Loucy (cell line): ENCODE results near the gene STX5.

ENCODE experiments used
- EZH2phosphoT487 ChIP-seq: fragments of 200-600 bp; IDR thresholded peaks from 2 replicates; pipeline ENCODE4 v1.6.1; 2018; ENCODE audit warnings: antibody characterized with exemption, mild to moderate bottlenecking, moderate library complexity, borderline replicate concordance
- TF ChIP-seq, protein P1 (sequence below): fragments of 200-600 bp; sonication (generic); conservative IDR thresholded peaks from 2 replicates; pipeline ENCODE4 v1.5.1; 2014; ENCODE audit warnings: mild to moderate bottlenecking, antibody characterized with exemption, low read length

DNA sequence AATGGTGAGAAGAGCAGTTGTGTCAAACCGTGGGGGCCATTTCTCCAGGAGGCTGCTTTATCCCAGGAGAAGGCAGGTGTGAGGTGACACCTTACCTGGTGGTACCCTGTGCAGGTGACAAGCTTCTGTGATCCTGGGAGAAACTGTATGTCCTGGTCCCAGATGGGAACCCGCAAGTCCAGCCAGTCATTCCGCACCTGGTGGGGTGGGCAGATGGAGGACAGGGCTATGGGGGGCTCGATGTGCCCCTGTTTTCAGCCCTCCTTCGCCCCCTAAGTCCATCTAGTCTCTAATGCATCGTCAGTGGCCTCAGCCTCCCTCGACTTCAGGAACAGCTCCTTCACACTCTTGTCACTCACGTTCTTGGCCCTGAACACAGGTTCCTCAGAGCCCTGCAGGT lies 3.5 kb upstream of the STX5 start:
- TF ChIP-seq, protein P1, sequence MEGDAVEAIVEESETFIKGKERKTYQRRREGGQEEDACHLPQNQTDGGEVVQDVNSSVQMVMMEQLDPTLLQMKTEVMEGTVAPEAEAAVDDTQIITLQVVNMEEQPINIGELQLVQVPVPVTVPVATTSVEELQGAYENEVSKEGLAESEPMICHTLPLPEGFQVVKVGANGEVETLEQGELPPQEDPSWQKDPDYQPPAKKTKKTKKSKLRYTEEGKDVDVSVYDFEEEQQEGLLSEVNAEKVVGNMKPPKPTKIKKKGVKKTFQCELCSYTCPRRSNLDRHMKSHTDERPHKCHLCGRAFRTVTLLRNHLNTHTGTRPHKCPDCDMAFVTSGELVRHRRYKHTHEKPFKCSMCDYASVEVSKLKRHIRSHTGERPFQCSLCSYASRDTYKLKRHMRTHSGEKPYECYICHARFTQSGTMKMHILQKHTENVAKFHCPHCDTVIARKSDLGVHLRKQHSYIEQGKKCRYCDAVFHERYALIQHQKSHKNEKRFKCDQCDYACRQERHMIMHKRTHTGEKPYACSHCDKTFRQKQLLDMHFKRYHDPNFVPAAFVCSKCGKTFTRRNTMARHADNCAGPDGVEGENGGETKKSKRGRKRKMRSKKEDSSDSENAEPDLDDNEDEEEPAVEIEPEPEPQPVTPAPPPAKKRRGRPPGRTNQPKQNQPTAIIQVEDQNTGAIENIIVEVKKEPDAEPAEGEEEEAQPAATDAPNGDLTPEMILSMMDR, result no peak
- no peak for TF ChIP-seq EZH2phosphoT487
